NCI-H2081 treated with DMSO at 0.1 percent for 48 hours (cell line): ENCODE measurements around the gene RASSF3.
"Not testable (repeated sequence)": the region's sequence is repeated elsewhere in the genome, so short reads cannot be mapped to it uniquely, and the experiment has no call there.

Experiments
- DNase-seq: peaks from one replicate; lab custom pipeline; 2025; lab: John Stamatoyannopoulos, UW

Gene RASSF3

GRCh38 chr12:64690236-64690635 is 79.9 kb downstream of the RASSF3 start:
- DNase-seq: not testable (repeated sequence)

- no peak for DNase-seq
These were observed 81.0 kb downstream of the RASSF3 start for GRCh38 chr12:64691227-64691794.

- DNase-seq: no peak
These were observed 81.7 kb downstream of the RASSF3 start for GRCh38 chr12:64691795-64692583.

GRCh38 chr12:64694130-64695040 is 84.1 kb downstream of the RASSF3 start:
- DNase-seq: no peak

- DNase-seq: no peak
These were observed 85.3 kb downstream of the RASSF3 start for GRCh38 chr12:64695550-64695949.

GRCh38 chr12:64696080-64696741 is 85.9 kb downstream of the RASSF3 start:
- no peak for DNase-seq

- DNase-seq: no peak
These were observed 89.3 kb downstream of the RASSF3 start for GRCh38 chr12:64699504-64700115.

GRCh38 chr12:64700532-64700931 is 90.2 kb downstream of the RASSF3 start:
- DNase-seq: no peak

- no peak for DNase-seq
These were observed 91.0 kb downstream of the RASSF3 start for GRCh38 chr12:64701283-64701682.

GRCh38 chr12:64706306-64706705 is 96.0 kb downstream of the RASSF3 start:
- DNase-seq: no peak

- DNase-seq: no peak
These were observed 96.6 kb downstream of the RASSF3 start for GRCh38 chr12:64706857-64707256.

GRCh38 chr12:64707362-64707761 is 97.1 kb downstream of the RASSF3 start:
- no peak for DNase-seq

- no peak for DNase-seq
These were observed 97.6 kb downstream of the RASSF3 start for GRCh38 chr12:64707926-64708325.

- no peak for DNase-seq
These were observed 99.1 kb downstream of the RASSF3 start for GRCh38 chr12:64709429-64709828.

GRCh38 chr12:64713376-64713775 is 103.1 kb downstream of the RASSF3 start:
- no peak for DNase-seq

- no peak for DNase-seq
These were observed 104.3 kb downstream of the RASSF3 start for GRCh38 chr12:64714551-64714968.

- DNase-seq: no peak
These were observed 106.1 kb downstream of the RASSF3 start for GRCh38 chr12:64716371-64716770.

- DNase-seq: no peak
These were observed 106.7 kb downstream of the RASSF3 start for GRCh38 chr12:64716839-64717455.

- no peak for DNase-seq
These were observed 108.4 kb downstream of the RASSF3 start for GRCh38 chr12:64718649-64719048.

- DNase-seq: no peak
These were observed 110.6 kb downstream of the RASSF3 start for GRCh38 chr12:64720884-64721283.

- DNase-seq: no peak
These were observed 112.5 kb downstream of the RASSF3 start for GRCh38 chr12:64722835-64723234.
